ENCODE measurements around the gene SLC9A3.

Gene SLC9A3

GRCh38 chr5:521680-522079 lies 2.6 kb downstream of the SLC9A3 start:
- no peak for TF ChIP-seq CTCF (IDR thresholded peaks at IDR 0.05; ENCODE audit: extremely low read depth, insufficient read depth, missing control alignments)
- no peak for DNase-seq (ENCODE audit: low spot score)
- in situ Hi-C loops (cut with MboI; ENCODE audit: low pct_unique_long_range_greater_than_20kb, low sequenced_read_pairs, unreplicated experiment) = no loop called here

- DNase-seq (ENCODE audit: low spot score) = no peak
- in situ Hi-C loops (cut with MboI; ENCODE audit: low pct_unique_long_range_greater_than_20kb, low sequenced_read_pairs, unreplicated experiment) = no loop called here
- no peak for TF ChIP-seq CTCF (IDR thresholded peaks at IDR 0.05; ENCODE audit: extremely low read depth, insufficient read depth, missing control alignments)
Measured at GRCh38 chr5:520850-521226, 3.4 kb downstream of the SLC9A3 start.

DNA sequence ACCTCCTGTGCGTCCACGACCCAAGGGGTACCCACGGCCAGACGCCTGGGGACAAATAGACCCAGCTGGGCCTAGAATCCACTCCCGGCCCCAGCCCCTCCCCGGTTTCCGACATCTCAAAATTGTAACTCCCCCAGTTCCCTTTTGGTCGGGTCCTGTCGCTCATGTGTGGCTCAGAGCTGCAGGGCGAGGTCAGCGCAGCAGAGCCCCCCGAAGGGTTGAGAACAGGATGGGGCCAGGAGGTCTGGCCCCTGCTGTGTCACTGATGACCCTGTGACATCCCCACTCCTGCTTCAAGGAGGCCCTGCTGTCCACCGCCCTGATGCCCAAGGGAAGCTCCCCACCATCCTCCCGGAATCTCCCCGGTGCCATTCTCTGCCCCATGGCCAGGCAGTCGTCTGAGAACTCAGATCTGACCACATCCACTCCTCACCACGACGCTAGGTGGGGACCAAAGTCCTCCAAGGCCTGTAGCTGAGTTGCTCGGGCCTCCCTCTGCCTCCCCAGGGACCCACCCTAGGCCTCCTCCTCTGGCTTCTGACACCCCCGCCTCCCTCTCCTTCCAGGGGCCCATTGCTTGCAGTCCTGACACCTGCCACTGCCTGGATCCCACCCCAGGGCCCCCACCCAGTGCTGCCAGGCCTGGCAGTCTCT lies 3.9 kb downstream of the SLC9A3 start:
- TF ChIP-seq CTCF (IDR thresholded peaks at IDR 0.05; ENCODE audit: extremely low read depth, insufficient read depth, missing control alignments) = no peak
- no peak for DNase-seq (ENCODE audit: low spot score)
- in situ Hi-C loops (cut with MboI; ENCODE audit: low pct_unique_long_range_greater_than_20kb, low sequenced_read_pairs, unreplicated experiment) = no loop called here

DNA sequence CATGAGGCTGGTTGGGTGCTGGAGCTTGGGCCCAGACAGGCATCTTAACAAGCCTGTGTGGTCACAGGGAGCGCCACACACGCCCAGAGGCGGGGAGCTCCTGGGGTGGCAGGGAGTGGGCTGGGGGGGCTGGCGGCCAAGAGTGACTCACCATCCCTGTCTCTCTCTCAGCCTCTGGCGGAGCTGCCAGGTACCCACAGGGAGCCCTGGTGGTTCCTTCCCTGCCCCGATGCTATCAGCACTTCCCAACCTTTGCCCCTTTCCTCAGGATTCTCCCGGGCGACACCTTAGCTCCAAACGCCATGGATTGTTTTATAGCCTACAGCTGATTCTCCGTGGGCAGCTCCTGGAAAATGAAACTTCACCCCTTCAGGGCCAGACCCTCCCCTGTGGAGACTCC lies 5.5 kb downstream of the SLC9A3 start:
- DNase-seq (ENCODE audit: low spot score) = no peak
- no peak for TF ChIP-seq CTCF (IDR thresholded peaks at IDR 0.05; ENCODE audit: extremely low read depth, insufficient read depth, missing control alignments)
- in situ Hi-C loops (cut with MboI; ENCODE audit: low pct_unique_long_range_greater_than_20kb, low sequenced_read_pairs, unreplicated experiment) = no loop called here

- DNase-seq (ENCODE audit: low spot score) = no peak
- in situ Hi-C loops (cut with MboI; ENCODE audit: low pct_unique_long_range_greater_than_20kb, low sequenced_read_pairs, unreplicated experiment) = no loop called here
- no peak for TF ChIP-seq CTCF (IDR thresholded peaks at IDR 0.05; ENCODE audit: extremely low read depth, insufficient read depth, missing control alignments)
Measured at GRCh38 chr5:517535-518100, 6.6 kb downstream of the SLC9A3 start.

GRCh38 chr5:516980-517379 lies 7.3 kb downstream of the SLC9A3 start:
- TF ChIP-seq CTCF (IDR thresholded peaks at IDR 0.05; ENCODE audit: extremely low read depth, insufficient read depth, missing control alignments) = no peak
- DNase-seq (ENCODE audit: low spot score) = no peak
- in situ Hi-C loops (cut with MboI; ENCODE audit: low pct_unique_long_range_greater_than_20kb, low sequenced_read_pairs, unreplicated experiment) = no loop called here

All from GM13977 (cell line).